Caco-2 (cell line): ENCODE data around the gene ACOX1. TPM values are rescaled to one million over a fixed set of nuclear protein-coding genes. Genes with fewer than 3 reads are reported as not detected.
A peak's percentile ranks its signal among the peaks of the same experiment; 100 is the strongest.

Source experiments
- BruUV-seq: library from RNA; stranded (reverse); fragments of 400-500 nt; replicated peaks from 2 replicates; lab custom pipeline; 2021; lab: Mats Ljungman, UMichigan
- CTCF ChIA-PET: fragments of 300-600 bp; sonication (Branson Sonifier 250); formaldehyde crosslinking; loops from one replicate; lab custom pipeline; 2022; ENCODE audit warnings: antibody characterized with exemption; lab: Charles Lee
- POLR2A ChIA-PET: fragments of 300-600 bp; sonication (Branson Sonifier 250); formaldehyde crosslinking; loops from one replicate; lab custom pipeline; 2022; ENCODE audit warnings: antibody characterized with exemption; lab: Charles Lee
- DNase-seq, 2 experiments: peaks; one replicate each; pipeline versions ENCODE4 v3.0.0 to v3.0.0-alpha.2; 2020 to 2022
- H3K27me3 ChIP-seq: replicated peaks from 2 replicates; pipeline ENCODE4 v1.6.0; 2011; ENCODE audit warnings: low read length; ENCODE audit not compliant: control insufficient read depth, insufficient read depth
- H3K36me3 ChIP-seq: 2 replicates; pipeline ENCODE4 v1.5.1; 2011; ENCODE audit warnings: low read length; ENCODE audit not compliant: control insufficient read depth, insufficient read depth
- H3K4me1 ChIP-seq: fragments of 250-450 bp; sonication (Bioruptor Pico); 2 replicates; pipeline ENCODE4 v1.5.1; 2020; ENCODE audit warnings: mild to moderate bottlenecking
- H3K4me3 ChIP-seq: 2 replicates; pipeline ENCODE4 v1.5.1; 2011; ENCODE audit warnings: low read depth, mild to moderate bottlenecking, control low read depth, low read length
- H3K9me3 ChIP-seq: fragments of 250-450 bp; sonication (Bioruptor Pico); 2 replicates; pipeline ENCODE4 v1.5.1; 2020; ENCODE audit warnings: mild to moderate bottlenecking, moderate library complexity
- H3K27ac Mint-ChIP-seq: one replicate; pipeline ENCODE4 v1.8.0; 2022; ENCODE audit warnings: mixed read lengths; ENCODE audit not compliant: unreplicated experiment
- H3K27me3 Mint-ChIP-seq: one replicate; pipeline ENCODE4 v1.8.0; 2022; ENCODE audit warnings: mixed read lengths; ENCODE audit not compliant: insufficient read depth, unreplicated experiment
- H3K36me3 Mint-ChIP-seq: one replicate; pipeline ENCODE4 v1.8.0; 2022; ENCODE audit warnings: mild to moderate bottlenecking, mixed read lengths; ENCODE audit not compliant: insufficient read depth, unreplicated experiment
- H3K4me1 Mint-ChIP-seq: one replicate; pipeline ENCODE4 v1.8.0; 2022; ENCODE audit warnings: low read depth, mixed read lengths; ENCODE audit not compliant: unreplicated experiment
- H3K4me3 Mint-ChIP-seq: one replicate; pipeline ENCODE4 v1.8.0; 2022; ENCODE audit warnings: mild to moderate bottlenecking, moderate library complexity, mixed read lengths; ENCODE audit not compliant: unreplicated experiment
- H3K9me3 Mint-ChIP-seq: one replicate; pipeline ENCODE4 v1.8.0; 2022; ENCODE audit warnings: mixed read lengths; ENCODE audit not compliant: unreplicated experiment
- intact Hi-C: fragments of 100-400 bp; cut with micrococcal nuclease; formaldehyde crosslinking; loops from one replicate; pipeline ENCODE4 v1.10.0; 2022; ENCODE audit not compliant: unreplicated experiment
- total RNA-seq: library from RNA; stranded (reverse); gene quantifications from 2 replicates; pipeline ENCODE4 v1.2.3, GENCODE V29; 2022
- TF ChIP-seq, protein P1 (sequence below), 2 experiments: fragments of 200-600 bp in 1 of 2; IDR thresholded peaks; 1 replicate in 1 of 2; 2 replicates in 1 of 2; pipeline versions ENCODE4 v1.5.1 to v1.8.0; 2011 to 2022; ENCODE audit warnings: antibody characterized with exemption in 1 of 2, control low read depth in 1 of 2, inconsistent platforms in 1 of 2, low read depth in 1 of 2, low read length in 1 of 2, mild to moderate bottlenecking in 1 of 2, moderate library complexity in 1 of 2; ENCODE audit not compliant: insufficient read depth in 1 of 2, severe bottlenecking in 1 of 2, unreplicated experiment in 1 of 2

The ACOX1 gene
- total RNA-seq, 1 experiment from 2014 or later = 48.3 TPM

DNA sequence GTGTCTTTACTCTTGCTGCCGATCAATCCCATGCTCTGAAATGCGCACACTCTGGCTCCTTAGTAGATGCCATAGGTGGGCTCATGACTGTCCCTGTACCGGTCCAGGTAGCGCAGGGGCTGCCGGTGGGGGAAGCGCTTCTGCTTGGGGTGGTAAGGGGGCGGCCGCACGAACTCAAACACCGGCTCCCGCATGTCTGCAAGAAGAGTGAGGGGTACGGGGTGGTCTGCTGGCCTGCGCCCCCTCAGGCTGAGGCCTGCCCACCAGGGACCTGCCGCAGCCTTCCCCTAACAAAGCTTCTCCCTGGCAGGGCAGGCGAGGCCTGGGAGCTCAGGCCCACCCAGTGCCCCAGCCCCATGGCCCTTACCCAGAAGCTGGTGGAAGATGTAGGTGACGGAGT is 80.2 kb downstream of the ACOX1 start:
- ChIA-PET CTCF (no interaction called here), POLR2A (interaction anchor here (1.3 kb wide), 1 partner anchor 44 kb away, joined by 5 read pairs; the partner anchor contains the start of gene WBP2)
- Mint-ChIP-seq H3K27me3 (no peaks in the 10 kb centered on the region), H3K36me3 (peaks cover 70% of the 10 kb centered on the region), H3K4me3 (no peak overlapping the region), H3K4me1 (peaks cover 17% of the 10 kb centered on the region), H3K9me3 (no peaks in the 10 kb centered on the region), H3K27ac (no peak overlapping the region)
- no peaks in the 10 kb centered on the region for H3K9me3 ChIP-seq
- BruUV-seq = no TSS peak
- no peak for DNase-seq
- no peak overlapping the region for H3K4me3 ChIP-seq
- no peaks in the 10 kb centered on the region for H3K27me3 ChIP-seq
- intact Hi-C loops = loop anchor here (5.0 kb wide), 1 partner anchor 116 kb away; the partner anchor contains the start of gene UNK
- H3K36me3 ChIP-seq = peaks cover 4% of the 10 kb centered on the region; the same call in 1 of the 2 replicates
- TF ChIP-seq, protein P1, sequence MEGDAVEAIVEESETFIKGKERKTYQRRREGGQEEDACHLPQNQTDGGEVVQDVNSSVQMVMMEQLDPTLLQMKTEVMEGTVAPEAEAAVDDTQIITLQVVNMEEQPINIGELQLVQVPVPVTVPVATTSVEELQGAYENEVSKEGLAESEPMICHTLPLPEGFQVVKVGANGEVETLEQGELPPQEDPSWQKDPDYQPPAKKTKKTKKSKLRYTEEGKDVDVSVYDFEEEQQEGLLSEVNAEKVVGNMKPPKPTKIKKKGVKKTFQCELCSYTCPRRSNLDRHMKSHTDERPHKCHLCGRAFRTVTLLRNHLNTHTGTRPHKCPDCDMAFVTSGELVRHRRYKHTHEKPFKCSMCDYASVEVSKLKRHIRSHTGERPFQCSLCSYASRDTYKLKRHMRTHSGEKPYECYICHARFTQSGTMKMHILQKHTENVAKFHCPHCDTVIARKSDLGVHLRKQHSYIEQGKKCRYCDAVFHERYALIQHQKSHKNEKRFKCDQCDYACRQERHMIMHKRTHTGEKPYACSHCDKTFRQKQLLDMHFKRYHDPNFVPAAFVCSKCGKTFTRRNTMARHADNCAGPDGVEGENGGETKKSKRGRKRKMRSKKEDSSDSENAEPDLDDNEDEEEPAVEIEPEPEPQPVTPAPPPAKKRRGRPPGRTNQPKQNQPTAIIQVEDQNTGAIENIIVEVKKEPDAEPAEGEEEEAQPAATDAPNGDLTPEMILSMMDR (IDR thresholded peaks at IDR 0.05; ENCODE audit: insufficient read depth in 1 of 2, low read depth in 1 of 2, low read length in 1 of 2, severe bottlenecking in 1 of 2, unreplicated experiment in 1 of 2) = no peak
- peaks cover 17% of the 10 kb centered on the region for H3K4me1 ChIP-seq

DNA sequence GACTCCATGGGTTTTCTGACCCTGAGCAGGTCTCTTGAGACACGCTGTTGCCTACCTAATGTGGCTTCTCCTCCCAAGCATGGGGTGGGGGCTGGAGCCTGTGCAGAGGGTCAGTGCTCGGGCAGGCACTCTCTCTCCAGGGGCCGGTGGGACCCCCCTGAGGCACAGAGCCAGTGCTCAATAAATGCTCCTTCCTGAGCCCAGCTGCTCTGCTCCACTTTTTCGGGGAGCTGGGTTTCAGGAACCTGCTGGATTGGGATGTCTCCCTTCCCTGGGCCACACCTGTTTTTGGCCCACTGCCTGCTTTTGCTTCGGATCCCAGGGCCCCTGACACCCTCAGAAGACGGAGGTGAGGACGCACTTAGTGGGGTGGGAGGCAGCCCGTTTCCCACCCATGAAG is 80.9 kb downstream of the ACOX1 start:
- Mint-ChIP-seq H3K4me3 (no peak overlapping the region), H3K4me1 (peaks cover 19% of the 10 kb centered on the region), H3K36me3 (peaks cover 72% of the 10 kb centered on the region), H3K27ac (no peak overlapping the region), H3K9me3 (no peaks in the 10 kb centered on the region), H3K27me3 (no peaks in the 10 kb centered on the region)
- Histone ChIP-seq H3K4me3 (no peak overlapping the region), H3K36me3 (peaks cover 4% of the 10 kb centered on the region; the same call in 1 of the 2 replicates), H3K4me1 (peaks cover 16% of the 10 kb centered on the region), H3K27me3 (no peaks in the 10 kb centered on the region), H3K9me3 (no peaks in the 10 kb centered on the region)
- no TSS peak for BruUV-seq
- TF ChIP-seq, protein P1 (IDR thresholded peaks at IDR 0.05; ENCODE audit: insufficient read depth in 1 of 2, low read depth in 1 of 2, low read length in 1 of 2, severe bottlenecking in 1 of 2, unreplicated experiment in 1 of 2) = no peak
- no peak for DNase-seq
- CTCF ChIA-PET = interaction anchor here (1.0 kb wide), 1 partner anchor 20 kb away, joined by 3 read pairs; the partner anchor contains the start of gene TRIM47
- intact Hi-C loops = loop anchor here (5.0 kb wide), 1 partner anchor 116 kb away; the partner anchor contains the start of gene UNK
- POLR2A ChIA-PET = interaction anchor here (1.3 kb wide), 1 partner anchor 43 kb away, joined by 5 read pairs; the partner anchor contains the start of gene WBP2

DNA sequence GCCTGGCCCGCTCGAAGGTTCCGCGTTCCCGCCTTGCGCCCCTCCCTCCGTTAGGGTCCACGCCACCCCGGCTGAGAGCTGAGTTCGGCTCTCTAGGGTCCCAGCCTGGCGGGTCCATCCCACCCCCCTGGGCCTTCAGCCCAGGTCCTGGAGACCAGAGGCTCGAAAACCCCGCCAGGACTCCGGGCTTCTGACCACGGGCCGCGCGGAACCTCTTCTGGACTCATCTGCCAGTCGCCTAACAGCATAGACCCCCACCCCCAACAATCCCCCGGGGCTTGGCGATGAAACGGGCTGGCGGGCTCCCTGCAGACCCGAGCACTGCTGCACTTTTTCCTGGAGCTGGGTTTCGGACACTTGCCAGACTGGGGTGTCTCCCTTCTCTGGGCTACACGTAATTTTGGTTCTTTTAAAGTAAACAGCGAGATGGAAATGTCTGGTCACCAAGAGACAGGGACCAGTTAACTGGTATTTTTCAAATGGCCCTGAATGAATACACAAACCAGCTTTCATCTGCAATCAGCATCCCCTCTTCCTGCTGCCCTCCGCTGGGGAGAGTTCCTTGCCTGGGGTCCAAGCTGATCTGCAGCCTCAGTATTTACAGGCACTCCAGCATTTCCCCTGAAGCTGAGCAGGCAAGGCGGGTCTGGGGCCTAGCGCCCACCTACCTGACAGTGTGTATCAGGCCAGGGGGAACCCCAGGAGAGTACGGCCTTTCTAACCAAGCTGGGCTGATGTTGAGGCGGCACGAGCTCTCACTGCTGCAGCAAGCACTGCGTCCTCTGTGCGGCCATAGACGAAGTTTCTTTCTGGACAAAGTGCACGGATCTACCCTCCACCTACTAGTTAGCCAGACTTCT is 81.6 kb downstream of the ACOX1 start:
- Mint-ChIP-seq H3K27me3 (no peaks in the 10 kb centered on the region), H3K27ac (peak overlapping the region; percentile 48), H3K4me1 (peaks cover 19% of the 10 kb centered on the region), H3K4me3 (peak overlapping the region; percentile 72), H3K9me3 (no peaks in the 10 kb centered on the region), H3K36me3 (peaks cover 71% of the 10 kb centered on the region)
- no peaks in the 10 kb centered on the region for H3K27me3 ChIP-seq
- no peak for DNase-seq
- ChIA-PET CTCF (interaction anchor here (0.5 to 1.9 kb wide), 7 partner anchors 20 to 1392 kb away, joined by 3 to 25 read pairs (median 4); partner anchors contain the start of genes TRIM47 and WBP2), POLR2A (interaction anchor here (1.1 to 1.4 kb wide), 4 partner anchors 42 to 118 kb away, joined by 4 to 9 read pairs (median 6); partner anchors contain the start of gene WBP2)
- H3K4me1 ChIP-seq = peaks cover 16% of the 10 kb centered on the region
- H3K4me3 ChIP-seq = peak overlapping the region; percentile 88
- peaks cover 4% of the 10 kb centered on the region; the same call in 1 of the 2 replicates for H3K36me3 ChIP-seq
- H3K9me3 ChIP-seq = no peaks in the 10 kb centered on the region
- intact Hi-C loops = loop anchor here (5.0 kb wide), 1 partner anchor 115 kb away; the partner anchor contains the start of gene UNK
- TF ChIP-seq, protein P1 (IDR thresholded peaks at IDR 0.05; ENCODE audit: insufficient read depth in 1 of 2, low read depth in 1 of 2, low read length in 1 of 2, severe bottlenecking in 1 of 2, unreplicated experiment in 1 of 2) = no peak
- BruUV-seq = TSS peak; percentile 53
